H1 (cell line): ENCODE measurements around the gene NADSYN1. TPM values are rescaled to one million over a fixed set of nuclear protein-coding genes. Genes with fewer than 3 reads are reported as not detected.

Experiments used
- CTCF ChIA-PET: fragments of 300-600 bp; sonication (Branson Sonifier 250); formaldehyde crosslinking; loops from one replicate; lab custom pipeline; 2021; ENCODE audit not compliant: partially characterized antibody; lab: Charles Lee
- POLR2A ChIA-PET: fragments of 300-600 bp; sonication (Branson Sonifier 250); formaldehyde crosslinking; loops from one replicate; lab custom pipeline; 2021; ENCODE audit warnings: inconsistent platforms; ENCODE audit not compliant: partially characterized antibody; lab: Charles Lee
- DNase-seq, 2 experiments: peaks; one replicate each; pipeline versions ENCODE4 v3.0.0 to v3.0.0-alpha.2; 2010 to 2022; ENCODE audit warnings: low spot score in 2 of 2, low read depth in 1 of 2, mixed read lengths in 1 of 2
- FAIRE-seq: peaks from 2 replicates; lab custom pipeline; 2011; peaks lifted over from hg19 to GRCh38; lab: Jason Lieb, UNC
- H2AFZ ChIP-seq: 2 replicates; pipeline ENCODE4 v1.8.1; 2012; ENCODE audit warnings: low read length, inconsistent platforms
- H2AK5ac ChIP-seq: 2 replicates; pipeline ENCODE4 v1.6.1; 2013; ENCODE audit warnings: low read depth, low read length
- H2BK120ac ChIP-seq: replicated peaks from 2 replicates; pipeline ENCODE3; 2013; ENCODE audit warnings: low read depth, low read length, inconsistent platforms
- H2BK12ac ChIP-seq: 2 replicates; pipeline ENCODE4 v1.6.1; 2013; ENCODE audit warnings: low read depth, low read length
- H2BK15ac ChIP-seq: 2 replicates; pipeline ENCODE4 v1.6.1; 2013; ENCODE audit warnings: low read length
- H2BK20ac ChIP-seq: 2 replicates; pipeline ENCODE4 v1.6.1; 2013; ENCODE audit warnings: low read length
- H2BK5ac ChIP-seq: 2 replicates; pipeline ENCODE4 v1.6.1; 2013; ENCODE audit warnings: low read depth, low read length
- H3K14ac ChIP-seq: 2 replicates; pipeline ENCODE4 v1.6.1; 2013; ENCODE audit warnings: inconsistent platforms; ENCODE audit not compliant: insufficient read length
- H3K18ac ChIP-seq: 2 replicates; pipeline ENCODE4 v1.6.1; 2013; ENCODE audit warnings: low read length; ENCODE audit errors: extremely low read depth
- H3K23ac ChIP-seq: 2 replicates; pipeline ENCODE4 v1.6.1; 2013; ENCODE audit warnings: inconsistent platforms; ENCODE audit not compliant: insufficient read length
- H3K23me2 ChIP-seq: 2 replicates; pipeline ENCODE4 v1.6.1; 2013; ENCODE audit warnings: low read depth, low read length
- H3K27ac ChIP-seq: 2 replicates; pipeline ENCODE4 v1.6.1; 2011; ENCODE audit warnings: low read depth, low read length, inconsistent platforms
- H3K27me3 ChIP-seq, 4 experiments: replicated peaks in 1 of 4; 1 replicate in 1 of 4; 2 replicates in 3 of 4; pipeline versions ENCODE4 v1.6.1 to v1.8.1; 2011 to 2013; ENCODE audit warnings: low read length in 3 of 4, mild to moderate bottlenecking in 3 of 4, inconsistent platforms in 2 of 4, mixed read lengths in 2 of 4, moderate library complexity in 1 of 4; ENCODE audit not compliant: control insufficient read depth in 3 of 4, insufficient read depth in 3 of 4; ENCODE audit errors: extremely low read depth in 1 of 4
- H3K36me3 ChIP-seq, 4 experiments: 2 replicates each; pipeline versions ENCODE4 v1.6.1 to v1.8.1; 2011 to 2013; ENCODE audit warnings: mild to moderate bottlenecking in 4 of 4, low read length in 3 of 4, moderate library complexity in 2 of 4, control low read depth in 1 of 4, inconsistent platforms in 1 of 4; ENCODE audit not compliant: insufficient read depth in 4 of 4, control insufficient read depth in 2 of 4
- H3K4ac ChIP-seq: replicated peaks from 2 replicates; pipeline ENCODE3; 2013; ENCODE audit warnings: low read length, low read depth, mixed read lengths, inconsistent platforms; ENCODE audit not compliant: insufficient read length
- H3K4me1 ChIP-seq, 4 experiments: replicated peaks in 1 of 4; 1 replicate in 1 of 4; 2 replicates in 3 of 4; pipeline versions ENCODE4 v1.6.1 to v1.8.1; 2011 to 2013; ENCODE audit warnings: low read length in 3 of 4, inconsistent platforms in 2 of 4, mixed read lengths in 1 of 4; ENCODE audit not compliant: insufficient read depth in 4 of 4, control insufficient read depth in 3 of 4
- H3K4me2 ChIP-seq, 2 experiments: 2 replicates each; pipeline versions ENCODE4 v1.6.1 to v1.8.1; 2011 to 2013; ENCODE audit warnings: low read depth in 2 of 2, low read length in 2 of 2, control low read depth in 1 of 2, inconsistent platforms in 1 of 2, mild to moderate bottlenecking in 1 of 2; ENCODE audit not compliant: insufficient read depth in 1 of 2
- H3K4me3 ChIP-seq, 4 experiments: fragments of 200-600, 300-600 bp in 1 of 4; sonication (generic), shearing (Covaris generic), sonication (Bioruptor Twin) in 1 of 4; 2 replicates each; pipeline versions ENCODE4 v1.5.1 to v1.8.1; 2011 to 2016; ENCODE audit warnings: low read length in 4 of 4, low read depth in 3 of 4, control low read depth in 2 of 4, inconsistent platforms in 2 of 4, mild to moderate bottlenecking in 2 of 4, mixed read lengths in 1 of 4, moderate library complexity in 1 of 4; ENCODE audit not compliant: insufficient read depth in 2 of 4; ENCODE audit errors: extremely low read depth in 1 of 4
- H3K56ac ChIP-seq: replicated peaks from 2 replicates; pipeline ENCODE3; 2013; ENCODE audit warnings: low read depth, mild to moderate bottlenecking, mixed read lengths, low read length, inconsistent platforms; ENCODE audit not compliant: insufficient read length
- H3K79me1 ChIP-seq: 2 replicates; pipeline ENCODE4 v1.6.1; 2013; ENCODE audit warnings: low read depth, low read length, control low read depth
- H3K79me2 ChIP-seq, 2 experiments: 2 replicates each; pipeline versions ENCODE4 v1.6.1 to v1.8.1; 2012 to 2013; ENCODE audit warnings: low read length in 2 of 2, mild to moderate bottlenecking in 2 of 2, inconsistent platforms in 1 of 2; ENCODE audit not compliant: insufficient read depth in 2 of 2, control insufficient read depth in 1 of 2
- H3K9ac ChIP-seq, 4 experiments: replicated peaks in 1 of 4; 1 replicate in 1 of 4; 2 replicates in 3 of 4; pipeline versions ENCODE4 v1.6.1 to v1.8.1; 2011 to 2013; ENCODE audit warnings: low read depth in 3 of 4, low read length in 3 of 4, control low read depth in 2 of 4, mild to moderate bottlenecking in 2 of 4, moderate library complexity in 2 of 4, inconsistent platforms in 1 of 4; ENCODE audit errors: extremely low read depth in 1 of 4
- H3K9me3 ChIP-seq, 2 experiments: 2 replicates each; pipeline versions ENCODE4 v1.6.1 to v1.8.1; 2012 to 2013; ENCODE audit warnings: mild to moderate bottlenecking in 2 of 2, moderate library complexity in 2 of 2, control low read depth in 1 of 2, inconsistent platforms in 1 of 2, low read depth in 1 of 2, low read length in 1 of 2, mixed read lengths in 1 of 2; ENCODE audit not compliant: insufficient read depth in 2 of 2
- H4K20me1 ChIP-seq, 2 experiments: replicated peaks in 1 of 2; 2 replicates each; pipeline versions ENCODE3 to v1.8.1; 2011 to 2013; ENCODE audit warnings: inconsistent platforms in 2 of 2, low read length in 2 of 2, mild to moderate bottlenecking in 1 of 2; ENCODE audit not compliant: insufficient read depth in 2 of 2, control insufficient read depth in 1 of 2
- H4K5ac ChIP-seq: 2 replicates; pipeline ENCODE4 v1.6.1; 2013; ENCODE audit warnings: low read length, low read depth, mixed read lengths, inconsistent platforms; ENCODE audit not compliant: insufficient read length
- H4K8ac ChIP-seq: 2 replicates; pipeline ENCODE4 v1.8.0; 2013; ENCODE audit warnings: mild to moderate bottlenecking, moderate library complexity, low read length, inconsistent platforms; ENCODE audit not compliant: insufficient read depth; ENCODE audit errors: extremely low read depth
- H4K91ac ChIP-seq: replicated peaks from 2 replicates; pipeline ENCODE3; 2013; ENCODE audit warnings: low read length, mixed read lengths, inconsistent platforms; ENCODE audit not compliant: insufficient read length
- ATF3 ChIP-seq: IDR thresholded peaks from 2 replicates; pipeline ENCODE4 v1.6.1; 2011; ENCODE audit warnings: low read depth, mild to moderate bottlenecking, low read length; ENCODE audit not compliant: insufficient read depth
- BACH1 ChIP-seq: IDR thresholded peaks from 2 replicates; pipeline ENCODE4 v1.6.1; 2012; ENCODE audit warnings: low read length, improper control_type of control experiment
- CTBP2 ChIP-seq: IDR thresholded peaks from 2 replicates; pipeline ENCODE4 v1.7.0; 2011; ENCODE audit warnings: borderline replicate concordance, mild to moderate bottlenecking, moderate library complexity, mixed read lengths, low read length; ENCODE audit not compliant: insufficient read depth, insufficient read length
- CTCF ChIP-seq, 3 experiments: IDR thresholded peaks; 1 replicate in 2 of 3; 2 replicates in 1 of 3; pipeline versions ENCODE4 v1.5.1 to v1.6.1; 2011; ENCODE audit warnings: low read length in 3 of 3, mild to moderate bottlenecking in 3 of 3, inconsistent platforms in 2 of 3, low read depth in 1 of 3, moderate library complexity in 1 of 3; ENCODE audit not compliant: insufficient read depth in 1 of 3; ENCODE audit errors: control extremely low read depth in 1 of 3
- EZH2 ChIP-seq: fragments of 200-600 bp; sonication (generic); IDR thresholded peaks from 2 replicates; pipeline ENCODE4 v1.7.1; 2012; ENCODE audit warnings: low read depth, mild to moderate bottlenecking, moderate library complexity, low read length, inconsistent platforms; ENCODE audit not compliant: severe bottlenecking
- GTF2F1 ChIP-seq: IDR thresholded peaks from 2 replicates; pipeline ENCODE4 v1.6.1; 2012; ENCODE audit warnings: low read depth, low read length, improper control_type of control experiment, borderline replicate concordance
- RAD21 ChIP-seq, 2 experiments: IDR thresholded peaks in 1 of 2; conservative IDR thresholded peaks in 1 of 2; 2 replicates each; pipeline ENCODE4 v1.6.1; 2011; ENCODE audit warnings: low read depth in 2 of 2, low read length in 2 of 2, improper control_type of control experiment in 1 of 2, inconsistent platforms in 1 of 2, mild to moderate bottlenecking in 1 of 2, moderate library complexity in 1 of 2
- RXRA ChIP-seq: IDR thresholded peaks from 2 replicates; pipeline ENCODE4 v1.6.1; 2011; ENCODE audit warnings: low read depth, mild to moderate bottlenecking, low read length, moderate library complexity; ENCODE audit not compliant: insufficient read depth
- SIRT6 ChIP-seq: IDR thresholded peaks from one replicate; pipeline ENCODE4 v1.7.1; 2012; ENCODE audit warnings: low read length, inconsistent platforms
- TBP ChIP-seq: IDR thresholded peaks from 2 replicates; pipeline ENCODE4 v1.6.1; 2011; ENCODE audit warnings: low read depth, low read length, improper control_type of control experiment
- TCF12 ChIP-seq: IDR thresholded peaks from 2 replicates; pipeline ENCODE4 v1.6.1; 2011; ENCODE audit warnings: low read depth, mild to moderate bottlenecking, low read length
- WGBS, 2 experiments: shearing (Covaris generic) in 1 of 2; methylation state at CpG; one replicate each; pipeline versions ENCODE4 v1.1.6 to v1.1.7; 2013 to 2015; ENCODE audit warnings: low lambda C conversion rate in 2 of 2, mixed read lengths in 2 of 2, inconsistent platforms in 1 of 2, low coverage in 1 of 2, missing lambda C conversion rate in 1 of 2; ENCODE audit not compliant: insufficient replicate concordance in 2 of 2, insufficient coverage in 1 of 2, insufficient read length in 1 of 2; ENCODE audit errors: extremely low coverage in 1 of 2, missing lambda C conversion rate in 1 of 2; 5-methylcytosine and 5-hydroxymethylcytosine counted together
- polyA plus RNA-seq, 7 experiments: library from polyadenylated mRNA; depleted of rRNA in 3 of 7; stranded (reverse) in 5 of 7; unstranded in 2 of 7; fragments of >200 nt in 5 of 7; fragments of 200-250 nt in 2 of 7; gene quantifications; 1 replicate in 5 of 7; 2 replicates in 1 of 7; 4 replicates in 1 of 7; pipeline versions ENCODE4 v1.2.1 to v1.2.3, GENCODE V29; 2011 to 2013; ENCODE audit warnings: missing spikeins in 2 of 7, mixed read lengths in 2 of 7
- total RNA-seq: library from RNA; stranded (reverse); fragmentation: NEBNext Ultra II Directional; extraction: Animal tissue kit (Norgen Biotek cat#: 25700); gene quantifications from 2 replicates; pipeline ENCODE4 v1.2.1, GENCODE V29; 2021

Gene NADSYN1
- total and polyA plus RNA-seq, 2 of the 8 experiments (the other 6 are each of a cell fraction or from before 2014, with no cell fraction given) = 38.3 to 38.6 TPM

- Histone ChIP-seq H3K79me1 (no peaks in the 10 kb centered on the region), H3K18ac (no peak overlapping the region), H4K91ac (no peak overlapping the region), H2BK12ac (no peak overlapping the region), H4K20me1 (peaks cover 7 to 16% of the 10 kb centered on the region in 2 experiments), H2BK120ac (no peak overlapping the region), H2BK20ac (no peak overlapping the region), H2BK15ac (no peak overlapping the region), H3K27ac (no peak overlapping the region), H3K56ac (no peak overlapping the region), H2AFZ (no peak overlapping the region), H3K14ac (no peak overlapping the region), H3K4ac (no peak overlapping the region), H3K23me2 (peaks cover 4% of the 10 kb centered on the region; the same call in 1 of the 2 replicates), H3K23ac (no peak overlapping the region), H4K5ac (no peak overlapping the region), H3K4me2 (no peak overlapping the region), H3K36me3 (peaks cover 8 to 25% (median 23%) of the 10 kb centered on the region in 4 experiments; a peak in 7 of 8 replicates), H3K9me3 (no peaks in the 10 kb centered on the region), H2BK5ac (no peak overlapping the region), H3K4me1 (peaks cover 0 to 7% (median 4%) of the 10 kb centered on the region in 4 experiments; a peak in 6 of 7 replicates), H3K27me3 (no peaks in the 10 kb centered on the region), H4K8ac (no peak overlapping the region), H3K4me3 (no peak overlapping the region), H3K9ac (no peak overlapping the region), H2AK5ac (no peak overlapping the region), H3K79me2 (no peaks in the 10 kb centered on the region)
- DNase-seq = no peak
- ChIA-PET CTCF (no interaction called here), POLR2A (no interaction called here)
- WGBS, 2 experiments = 97% methylated on average over 6 of the region's 18 CpGs; no CpG with 5 or more reads in 1 of the 2 experiments
- no peak for FAIRE-seq
- TF ChIP-seq BACH1 (no peak), RAD21 (IDR thresholded peaks at IDR 0.05 in 1 of 2, conservative IDR thresholded peaks at IDR 0.05 in 1 of 2; ENCODE audit: low read depth in 2 of 2, low read length in 2 of 2) (no peak), GTF2F1 (no peak), EZH2 (no peak), CTBP2 (no peak), ATF3 (no peak), CTCF (IDR thresholded peaks at IDR 0.05; ENCODE audit: control extremely low read depth in 1 of 3, insufficient read depth in 1 of 3, low read depth in 1 of 3, low read length in 3 of 3) (no peak), TCF12 (no peak), SIRT6 (no peak), TBP (no peak), RXRA (no peak)
Observed at GRCh38 chr11:71482216-71482615, 29.2 kb downstream of the NADSYN1 start.
